Peyer's patch (tissue), 4 donors: ENCODE results near the gene GTF2E1.

ENCODE experiments used
- POLR2A ChIP-seq, 2 donors: fragments of 450-650 bp; IDR thresholded peaks; one replicate each; pipeline ENCODE4 v1.5.1; 2017; ENCODE audit warnings: antibody characterized with exemption in 2 of 2, mild to moderate bottlenecking in 2 of 2, moderate library complexity in 2 of 2
- TF ChIP-seq, protein P1 (sequence below), 6 experiments: fragments of 450-650 bp in 4 of 6; fragments of 200-600 bp in 2 of 6; sonication (generic) in 1 of 6; IDR thresholded peaks; one replicate each; pipeline ENCODE4 v1.5.1; 2017 to 2019; ENCODE audit warnings: antibody characterized with exemption in 6 of 6, mild to moderate bottlenecking in 3 of 6, moderate library complexity in 1 of 6

DNA sequence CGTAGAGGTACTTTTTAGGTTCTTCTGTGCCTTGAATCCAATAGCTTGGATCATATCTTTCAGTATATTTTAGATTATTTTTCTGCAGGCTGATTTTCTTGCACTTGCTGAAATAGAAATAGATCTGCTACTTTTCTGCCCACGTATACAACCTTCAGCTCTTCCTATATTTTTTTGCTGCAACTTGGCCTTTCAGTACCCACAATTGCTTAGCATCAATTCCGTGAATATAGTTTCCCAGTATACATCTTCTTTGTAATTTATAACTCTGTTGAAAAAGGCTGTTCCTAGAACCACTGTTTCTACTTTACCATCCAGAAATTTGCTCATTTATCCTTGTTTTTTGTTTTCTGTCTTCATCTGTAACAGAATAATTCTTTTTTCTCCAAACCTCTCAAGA is 36.2 kb downstream of the GTF2E1 start:
- TF ChIP-seq, protein P1, sequence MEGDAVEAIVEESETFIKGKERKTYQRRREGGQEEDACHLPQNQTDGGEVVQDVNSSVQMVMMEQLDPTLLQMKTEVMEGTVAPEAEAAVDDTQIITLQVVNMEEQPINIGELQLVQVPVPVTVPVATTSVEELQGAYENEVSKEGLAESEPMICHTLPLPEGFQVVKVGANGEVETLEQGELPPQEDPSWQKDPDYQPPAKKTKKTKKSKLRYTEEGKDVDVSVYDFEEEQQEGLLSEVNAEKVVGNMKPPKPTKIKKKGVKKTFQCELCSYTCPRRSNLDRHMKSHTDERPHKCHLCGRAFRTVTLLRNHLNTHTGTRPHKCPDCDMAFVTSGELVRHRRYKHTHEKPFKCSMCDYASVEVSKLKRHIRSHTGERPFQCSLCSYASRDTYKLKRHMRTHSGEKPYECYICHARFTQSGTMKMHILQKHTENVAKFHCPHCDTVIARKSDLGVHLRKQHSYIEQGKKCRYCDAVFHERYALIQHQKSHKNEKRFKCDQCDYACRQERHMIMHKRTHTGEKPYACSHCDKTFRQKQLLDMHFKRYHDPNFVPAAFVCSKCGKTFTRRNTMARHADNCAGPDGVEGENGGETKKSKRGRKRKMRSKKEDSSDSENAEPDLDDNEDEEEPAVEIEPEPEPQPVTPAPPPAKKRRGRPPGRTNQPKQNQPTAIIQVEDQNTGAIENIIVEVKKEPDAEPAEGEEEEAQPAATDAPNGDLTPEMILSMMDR (IDR thresholded peaks at IDR 0.05) = no peak
- no peak for TF ChIP-seq POLR2A (IDR thresholded peaks at IDR 0.05)
